Naive thymus-derived CD4-positive, alpha-beta T cell (primary cell): ENCODE data around the gene CELA1. TPM values are rescaled to one million over a fixed set of nuclear protein-coding genes. Genes with fewer than 3 reads are reported as not detected.
"Not testable (repeated sequence)": the region's sequence is repeated elsewhere in the genome, so short reads cannot be mapped to it uniquely, and the experiment has no call there.

Experiments used
- ATAC-seq: fragments of 150-1000 bp; cut with Tn5 transposase; 2 replicates; pipeline ENCODE4 v1.10.0; 2021; ENCODE audit warnings: mild to moderate bottlenecking, moderate library complexity
- CTCF ChIA-PET: fragments of 350-600 bp; sonication (Branson Sonifier 250); formaldehyde crosslinking; loops from one replicate; lab custom pipeline; 2021; ENCODE audit warnings: antibody characterized with exemption; lab: Charles Lee
- POLR2A ChIA-PET: fragments of 350-600 bp; sonication (Branson Sonifier 250); formaldehyde crosslinking; loops from one replicate; lab custom pipeline; 2021; ENCODE audit warnings: antibody characterized with exemption, inconsistent platforms; lab: Charles Lee
- DNase-seq, 9 donors: peaks; one replicate each; pipeline versions ENCODE4 v3.0.0 to v3.0.0-alpha.2; 2020 to 2022; ENCODE audit warnings: mixed read lengths in 1 of 9
- H3K27ac ChIP-seq: one replicate; pipeline ENCODE4 v1.7.0; 2013; ENCODE audit warnings: mild to moderate bottlenecking, low read depth, low read length, moderate library complexity
- H3K27me3 ChIP-seq, 2 donors: one replicate each; pipeline ENCODE4 v1.7.0; 2013; ENCODE audit warnings: low read length in 2 of 2, mild to moderate bottlenecking in 2 of 2, moderate library complexity in 2 of 2; ENCODE audit not compliant: control insufficient read depth in 2 of 2, insufficient read depth in 2 of 2
- H3K36me3 ChIP-seq, 3 experiments: 1 replicate in 2 of 3; 2 replicates in 1 of 3; pipeline ENCODE4 v1.7.0; 2013; ENCODE audit warnings: low read length in 3 of 3, mild to moderate bottlenecking in 3 of 3, moderate library complexity in 1 of 3; ENCODE audit not compliant: insufficient read depth in 3 of 3, control insufficient read depth in 2 of 3
- H3K4me1 ChIP-seq, 2 donors: one replicate each; pipeline ENCODE4 v1.7.0; 2013; ENCODE audit warnings: low read length in 2 of 2, mild to moderate bottlenecking in 2 of 2, moderate library complexity in 1 of 2; ENCODE audit not compliant: control insufficient read depth in 2 of 2, insufficient read depth in 2 of 2
- H3K4me3 ChIP-seq: 2 replicates; pipeline ENCODE4 v1.7.0; 2013; ENCODE audit warnings: mild to moderate bottlenecking, low read length
- H3K9me3 ChIP-seq, 3 experiments: 1 replicate in 2 of 3; 2 replicates in 1 of 3; pipeline ENCODE4 v1.7.0; 2013; ENCODE audit warnings: low read length in 3 of 3; ENCODE audit not compliant: control insufficient read depth in 2 of 3
- H3K27ac Mint-ChIP-seq, 9 donors: one replicate each; pipeline ENCODE4 v1.8.0; 2020 to 2022; ENCODE audit warnings: mixed read lengths in 9 of 9, mild to moderate bottlenecking in 8 of 9, moderate library complexity in 5 of 9, inconsistent platforms in 2 of 9
- H3K27me3 Mint-ChIP-seq, 5 donors: one replicate each; pipeline ENCODE4 v1.8.0; 2021 to 2022; ENCODE audit warnings: mixed read lengths in 5 of 5, mild to moderate bottlenecking in 1 of 5
- H3K36me3 Mint-ChIP-seq, 5 donors: one replicate each; pipeline ENCODE4 v1.8.0; 2020 to 2022; ENCODE audit warnings: mixed read lengths in 5 of 5, mild to moderate bottlenecking in 3 of 5, inconsistent platforms in 1 of 5
- H3K4me1 Mint-ChIP-seq, 7 donors: one replicate each; pipeline ENCODE4 v1.8.0; 2020 to 2022; ENCODE audit warnings: mixed read lengths in 7 of 7, mild to moderate bottlenecking in 3 of 7, inconsistent platforms in 1 of 7
- H3K4me3 Mint-ChIP-seq, 10 donors: one replicate each; pipeline ENCODE4 v1.8.0; 2020 to 2022; ENCODE audit warnings: mild to moderate bottlenecking in 10 of 10, mixed read lengths in 10 of 10, moderate library complexity in 6 of 10, inconsistent platforms in 2 of 10
- H3K9me3 Mint-ChIP-seq, 11 donors: one replicate each; pipeline ENCODE4 v1.8.0; 2020 to 2022; ENCODE audit warnings: mixed read lengths in 11 of 11, mild to moderate bottlenecking in 4 of 11, inconsistent platforms in 1 of 11, moderate library complexity in 1 of 11
- intact Hi-C, 2 donors: fragments of 100-400 bp; cut with micrococcal nuclease; formaldehyde crosslinking; loops; one replicate each; pipeline ENCODE4 v1.15.1; 2023
- polyA plus RNA-seq, 2 donors: library from polyadenylated mRNA; unstranded; fragments of 300-500 nt; fragmentation: Illumina TruSeq; gene quantifications; one replicate each; pipeline ENCODE4 v1.2.3, GENCODE V29; 2021
- total RNA-seq, 6 experiments: library from RNA in 5 of 6; stranded (reverse) in 5 of 6; gene quantifications; 1 replicate in 5 of 6; 2 replicates in 1 of 6; pipeline ENCODE4 v1.2.3 and lab custom pipeline; 2021 to 2026

Gene CELA1
- total and polyA plus RNA-seq, 7 experiments from 2014 or later, result 1.1 to 9.2 (median 1.8) TPM; not detected in 1

DNA sequence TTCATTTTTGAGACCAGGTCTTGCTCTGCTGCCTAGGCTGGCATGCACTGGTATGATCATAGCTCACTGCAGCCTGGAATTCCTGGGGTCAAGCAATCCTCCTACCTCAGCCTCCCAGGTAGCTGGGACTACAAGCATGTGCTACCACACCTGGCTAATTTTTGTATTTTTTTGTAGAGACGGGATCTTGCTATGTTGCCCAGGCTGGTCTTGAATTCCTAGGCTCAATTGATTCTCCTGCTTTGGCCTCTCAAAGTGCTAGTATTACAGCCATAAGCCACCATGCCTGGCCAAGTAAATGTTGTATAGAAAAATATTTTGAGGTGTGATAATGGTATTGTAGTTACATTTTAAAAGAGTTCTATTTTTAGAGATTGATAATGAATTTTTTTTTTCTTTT is 35.1 kb downstream of the CELA1 start:
- peaks cover 5 to 51% (median 33%) of the 10 kb centered on the region in 3 experiments for H3K36me3 ChIP-seq
- CTCF ChIA-PET, result interaction anchor here (1.0 to 11.0 kb wide), 3 partner anchors 9 to 29 kb away, joined by 6 to 118 read pairs (median 6); no protein-coding TSS in a partner anchor

DNA sequence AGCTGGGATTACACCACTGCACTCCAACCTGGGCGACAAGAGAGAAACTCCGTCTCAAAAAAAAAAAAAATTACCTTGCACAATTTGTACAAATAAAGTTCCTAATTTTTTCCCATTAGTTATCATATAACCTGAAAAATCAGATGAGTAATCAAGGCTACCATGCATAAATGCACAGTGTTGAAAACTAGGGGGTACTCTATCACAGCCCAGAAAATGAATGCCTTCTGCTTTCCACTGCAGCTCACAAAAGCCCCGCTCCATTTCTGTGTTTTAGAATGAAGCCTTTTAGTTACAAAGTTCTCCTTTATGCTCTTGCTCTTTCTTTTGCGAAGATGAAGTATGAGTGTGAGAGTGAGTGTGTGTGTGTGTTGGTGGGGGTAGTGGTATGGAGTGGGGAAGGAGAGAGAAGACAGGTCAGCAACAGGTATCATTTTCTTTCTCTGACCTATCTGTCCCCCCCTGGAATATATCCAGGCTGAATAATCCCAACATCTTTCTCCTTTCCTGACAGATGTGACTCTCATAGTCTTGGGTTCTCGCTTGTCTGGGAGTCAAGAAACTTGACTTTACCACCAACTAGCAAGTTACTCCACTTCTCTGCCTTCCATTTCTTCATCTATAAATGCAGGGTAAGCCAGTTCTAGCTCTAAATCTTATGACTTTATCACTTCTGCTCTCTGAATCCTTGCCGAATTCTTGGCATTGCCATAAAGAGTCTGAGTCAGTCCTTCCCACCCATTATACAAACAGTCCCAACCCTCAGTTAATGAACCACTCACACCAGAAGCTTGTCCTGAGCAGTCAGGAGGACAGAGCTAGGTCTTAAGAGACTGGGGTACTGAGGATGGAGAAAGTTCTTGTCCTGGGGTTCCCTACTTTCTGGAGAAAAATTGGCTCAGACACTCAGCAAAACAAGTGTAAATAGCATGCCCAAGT is 38.6 kb downstream of the CELA1 start:
- peak overlapping the region; percentile 65 to 91 (median 86) for H3K27ac Mint-ChIP-seq
- H3K9me3 Mint-ChIP-seq, result no peaks in the 10 kb centered on the region
- no peaks in the 10 kb centered on the region for H3K27me3 Mint-ChIP-seq
- H3K36me3 ChIP-seq, result peaks cover 0 to 61% (median 45%) of the 10 kb centered on the region in 3 experiments
- peak in 3 of 9 donors; percentile 24 to 45 (median 33) for DNase-seq
- H3K36me3 Mint-ChIP-seq, result peaks cover 11 to 58% (median 39%) of the 10 kb centered on the region in 5 donors
- no peaks in the 10 kb centered on the region for H3K27me3 ChIP-seq
- CTCF ChIA-PET, result interaction anchor here (0.6 to 11.0 kb wide), 6 partner anchors 10 to 44 kb away, joined by 4 to 118 read pairs (median 6); partner anchors contain the start of gene SMAGP
- peaks cover 33 to 82% (median 63%) of the 10 kb centered on the region in 7 donors for H3K4me1 Mint-ChIP-seq
- no peak for ATAC-seq
- peak overlapping the region; percentile 23 for H3K27ac ChIP-seq
- peak overlapping the region in 8 of 10 donors; percentile 22 to 60 (median 50) for H3K4me3 Mint-ChIP-seq
- H3K4me1 ChIP-seq, result peaks cover 18 to 31% of the 10 kb centered on the region in 2 donors
- no peaks in the 10 kb centered on the region for H3K9me3 ChIP-seq
- intact Hi-C loops, result loop anchor here (1.0 to 5.0 kb wide), 3 partner anchors 11 to 34 kb away; no protein-coding TSS in a partner anchor
- POLR2A ChIA-PET, result interaction anchor here (0.6 to 5.4 kb wide), 8 partner anchors 10 to 496 kb away, joined by 3 to 44 read pairs (median 4); no protein-coding TSS in a partner anchor
- no peak overlapping the region for H3K4me3 ChIP-seq

More for the DNA sequence above, 35.1 kb downstream of the CELA1 start:
- POLR2A ChIA-PET, result interaction anchor here (0.9 to 23.8 kb wide), 2 partner anchors 13 to 25 kb away, joined by 3 to 320 read pairs; partner anchors contain the start of gene BIN2
- H3K9me3 ChIP-seq, result no peaks in the 10 kb centered on the region
- Mint-ChIP-seq H3K27me3 (no peaks in the 10 kb centered on the region), H3K4me3 (peak overlapping the region in 3 of 10 donors; percentile 35 to 60 (median 50)), H3K27ac (peak overlapping the region in 7 of 9 donors; percentile 56 to 86 (median 73)), H3K9me3 (no peaks in the 10 kb centered on the region), H3K4me1 (peaks cover 42 to 89% (median 58%) of the 10 kb centered on the region in 7 donors), H3K36me3 (peaks cover 11 to 58% (median 42%) of the 10 kb centered on the region in 5 donors)
- no peak overlapping the region for H3K4me3 ChIP-seq
- H3K27ac ChIP-seq, result peak overlapping the region; percentile 30
- intact Hi-C loops, result loop anchor here in 1 of 2 donors (2.0 kb wide), 1 partner anchor 19 kb away; no protein-coding TSS in a partner anchor
- no peaks in the 10 kb centered on the region for H3K27me3 ChIP-seq
- ATAC-seq, result no peak
- no peak for DNase-seq
- peaks cover 29 to 52% of the 10 kb centered on the region in 2 donors for H3K4me1 ChIP-seq

DNA sequence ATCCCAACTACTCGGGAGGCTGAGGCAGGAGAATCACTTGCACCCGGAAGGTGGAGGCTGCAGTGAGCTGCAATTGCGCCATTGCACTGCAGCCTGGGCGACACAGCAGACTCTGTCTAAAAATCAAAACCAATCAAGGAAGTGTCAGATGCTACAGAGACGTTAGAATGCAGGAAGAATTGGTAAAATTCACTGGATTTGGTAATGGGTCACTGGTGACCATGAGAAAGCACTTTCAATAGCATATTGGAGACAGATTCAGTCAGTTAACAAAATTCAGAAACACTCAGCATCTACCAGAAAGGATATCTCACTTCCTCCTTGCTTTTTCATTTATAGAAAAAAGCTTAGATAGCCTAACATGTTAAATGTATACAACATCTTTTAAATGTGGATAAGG is 40.0 kb downstream of the CELA1 start:
- CTCF ChIA-PET, result interaction anchor here (0.8 to 11.0 kb wide), 2 partner anchors 34 to 44 kb away, joined by 4 to 118 read pairs; no protein-coding TSS in a partner anchor
- peaks cover 29 to 82% (median 68%) of the 10 kb centered on the region in 7 donors for H3K4me1 Mint-ChIP-seq

DNA sequence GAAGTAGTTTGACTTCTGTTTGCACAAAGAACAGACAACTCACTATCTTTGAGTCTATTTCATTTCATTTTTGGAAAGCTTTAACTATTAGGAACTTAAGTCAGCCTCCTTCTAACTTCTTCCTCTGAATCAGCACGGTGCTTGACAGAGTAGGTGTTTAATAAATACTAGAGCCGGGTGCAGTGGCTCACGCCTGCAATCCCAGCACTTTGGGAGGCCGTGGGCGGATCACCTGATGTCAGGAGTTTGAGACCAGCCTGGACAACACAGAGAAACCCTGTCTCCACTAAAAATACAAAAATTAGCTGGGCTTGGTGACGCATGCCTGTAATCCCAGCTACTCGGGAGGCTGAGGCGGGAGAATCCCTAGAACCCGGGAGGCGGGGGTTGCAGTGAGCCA is 45.7 kb downstream of the CELA1 start:
- ChIA-PET CTCF (interaction anchor here (0.9 to 11.0 kb wide), 2 partner anchors 11 to 39 kb away, joined by 4 to 118 read pairs; no protein-coding TSS in a partner anchor), POLR2A (interaction anchor here (0.6 to 1.6 kb wide), 6 partner anchors 13 to 1276 kb away, joined by 3 to 8 read pairs (median 4); partner anchors contain the start of genes CSRNP2 and RACGAP1)

More for the DNA sequence above, 40.0 kb downstream of the CELA1 start:
- POLR2A ChIA-PET, result interaction anchor here (0.6 to 5.4 kb wide), 5 partner anchors 11 to 43 kb away, joined by 3 to 44 read pairs (median 21); no protein-coding TSS in a partner anchor
- Histone ChIP-seq H3K4me1 (peaks cover 13 to 31% of the 10 kb centered on the region in 2 donors), H3K36me3 (peaks cover 13 to 65% (median 53%) of the 10 kb centered on the region in 3 experiments), H3K27ac (no peak overlapping the region), H3K9me3 (no peaks in the 10 kb centered on the region), H3K4me3 (no peak overlapping the region), H3K27me3 (no peaks in the 10 kb centered on the region)
- no peaks in the 10 kb centered on the region for H3K9me3 Mint-ChIP-seq
- H3K36me3 Mint-ChIP-seq, result peaks cover 17 to 57% (median 40%) of the 10 kb centered on the region in 5 donors
- no peaks in the 10 kb centered on the region for H3K27me3 Mint-ChIP-seq
- intact Hi-C loops, result loop anchor here in 1 of 2 donors (5.0 kb wide), 1 partner anchor 36 kb away; no protein-coding TSS in a partner anchor
- DNase-seq (no peak), ATAC-seq (no peak)
- H3K4me3 Mint-ChIP-seq, result peak overlapping the region in 1 of 10 donors; percentile 21
- H3K27ac Mint-ChIP-seq, result peak overlapping the region; percentile 29 to 90 (median 69)

DNA sequence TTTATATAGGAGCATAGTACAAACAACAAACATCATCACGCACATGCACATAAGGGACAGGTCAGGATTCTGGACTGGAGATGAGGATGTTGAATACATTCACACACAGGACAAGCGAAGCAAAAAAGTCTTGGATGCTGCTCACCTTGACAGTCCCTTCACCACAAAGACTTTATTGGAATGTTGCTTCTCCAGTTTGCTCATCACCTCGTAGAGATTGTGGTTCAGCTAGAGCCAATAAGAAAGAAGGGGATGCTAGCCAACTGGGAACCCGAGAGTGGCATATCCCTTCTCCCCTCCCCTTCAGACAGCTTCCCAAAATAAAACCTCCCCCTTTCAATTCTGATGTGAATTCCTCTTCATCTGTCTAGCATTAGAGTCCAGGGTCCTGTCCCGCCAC is 50.8 kb downstream of the CELA1 start:
- H3K9me3 Mint-ChIP-seq, result no peaks in the 10 kb centered on the region
- H3K27ac ChIP-seq, result no peak overlapping the region
- DNase-seq (no peak), ATAC-seq (no peak)
- H3K36me3 ChIP-seq, result peaks cover 19 to 74% (median 28%) of the 10 kb centered on the region in 3 experiments
- no peaks in the 10 kb centered on the region for H3K27me3 ChIP-seq
- H3K4me3 ChIP-seq, result no peak overlapping the region
- H3K9me3 ChIP-seq, result no peaks in the 10 kb centered on the region
- peak overlapping the region in 6 of 9 donors; percentile 26 to 74 (median 50) for H3K27ac Mint-ChIP-seq
- CTCF ChIA-PET, result interaction anchor here (1.5 kb wide), 1 partner anchor 45 kb away, joined by 5 read pairs; no protein-coding TSS in a partner anchor
- no peak overlapping the region for H3K4me3 Mint-ChIP-seq
- intact Hi-C loops, result no loop called here
- H3K4me1 ChIP-seq, result peaks cover 0 to 5% of the 10 kb centered on the region in 2 donors
- POLR2A ChIA-PET, result interaction anchor here (0.6 to 1.6 kb wide), 2 partner anchors 27 to 187 kb away, joined by 4 to 6 read pairs; no protein-coding TSS in a partner anchor
- peaks cover 10 to 33% (median 23%) of the 10 kb centered on the region in 7 donors for H3K4me1 Mint-ChIP-seq
- H3K36me3 Mint-ChIP-seq, result peaks cover 7 to 43% (median 27%) of the 10 kb centered on the region in 5 donors
- no peaks in the 10 kb centered on the region for H3K27me3 Mint-ChIP-seq

More for the DNA sequence above, 45.7 kb downstream of the CELA1 start:
- H3K9me3 ChIP-seq, ATAC-seq, H3K9me3 Mint-ChIP-seq, H3K4me3 Mint-ChIP-seq, H3K27me3 Mint-ChIP-seq, H3K4me3 ChIP-seq, DNase-seq, H3K27ac ChIP-seq, H3K4me1 ChIP-seq, intact Hi-C loops, H3K27me3 ChIP-seq: not testable (repeated sequence)
- peaks cover 27 to 82% (median 43%) of the 10 kb centered on the region in 3 experiments for H3K36me3 ChIP-seq
- H3K27ac Mint-ChIP-seq, result peak overlapping the region in 5 of 9 donors; percentile 38 to 80 (median 58)
- H3K36me3 Mint-ChIP-seq, result peaks cover 18 to 50% (median 32%) of the 10 kb centered on the region in 5 donors
- H3K4me1 Mint-ChIP-seq, result peaks cover 4 to 33% (median 30%) of the 10 kb centered on the region in 7 donors
